K562 (cell line): ENCODE measurements around the gene ALX3. TPM values are rescaled to one million over a fixed set of nuclear protein-coding genes. Genes with fewer than 3 reads are reported as not detected.
A peak's percentile ranks its signal among the peaks of the same experiment; 100 is the strongest.

Experiments used
- ATAC-seq: fragments of 200-7000 bp; cut with Tn5 transposase; 3 replicates; pipeline ENCODE4 v1.9.1; 2020; ENCODE audit warnings: moderate library complexity
- BruUV-seq: library from RNA; stranded (reverse); fragments of 400-500 nt; replicated peaks from 2 replicates; lab custom pipeline; 2021; lab: Mats Ljungman, UMichigan
- CTCF ChIA-PET: fragments of 300-600 bp; formaldehyde crosslinking; extraction: SDS; loops from one replicate; lab custom pipeline; 2021; ENCODE audit warnings: low intra/inter-chr PET ratio; lab: Yijun Ruan, JAX
- POLR2A ChIA-PET: fragments of 300-600, 350-650 bp; sonication (Branson Sonifier 250); formaldehyde crosslinking; extraction: SDS; loops from one replicate; lab custom pipeline; 2021; ENCODE audit warnings: antibody characterized with exemption, inconsistent platforms; lab: Yijun Ruan, JAX
- DNase-seq, 4 experiments: peaks; one replicate each; pipeline versions ENCODE4 v3.0.0 to v3.0.0-alpha.2; 2011 to 2018; ENCODE audit warnings: low spot score in 3 of 4, mixed read lengths in 3 of 4; ENCODE audit errors: extremely low read depth in 1 of 4
- FAIRE-seq: peaks from 2 replicates; lab custom pipeline; 2011; peaks lifted over from hg19 to GRCh38; lab: Jason Lieb, UNC
- H2AFZ ChIP-seq: 2 replicates; pipeline ENCODE4 v1.6.0; 2011; ENCODE audit warnings: low read depth, low read length, control low read depth, inconsistent platforms
- H3K27ac ChIP-seq: fragments of 200-600 bp; 3 replicates; pipeline ENCODE4 v1.8.0; 2011; ENCODE audit warnings: low read depth, mild to moderate bottlenecking, control low read depth, inconsistent platforms, low read length, moderate library complexity, mixed read lengths; ENCODE audit errors: extremely low read depth
- H3K27me3 ChIP-seq, 2 experiments: fragments of 300-600 bp in 1 of 2; 2 replicates in 1 of 2; 3 replicates in 1 of 2; pipeline versions ENCODE4 v1.6.0 to v1.8.0; 2011; ENCODE audit warnings: inconsistent platforms in 2 of 2, low read length in 2 of 2, mild to moderate bottlenecking in 1 of 2, mixed read lengths in 1 of 2, moderate library complexity in 1 of 2; ENCODE audit not compliant: control insufficient read depth in 2 of 2, insufficient read depth in 2 of 2
- H3K36me3 ChIP-seq: fragments of 300-600 bp; 3 replicates; pipeline ENCODE4 v1.8.0; 2011; ENCODE audit warnings: mild to moderate bottlenecking, low read length, inconsistent platforms; ENCODE audit not compliant: control insufficient read depth, insufficient read depth
- H3K4me1 ChIP-seq, 2 experiments: fragments of 200-600 bp in 1 of 2; replicated peaks in 1 of 2; 2 replicates in 1 of 2; 3 replicates in 1 of 2; pipeline versions ENCODE4 v1.5.1 to v1.8.0; 2011; ENCODE audit warnings: inconsistent platforms in 2 of 2, low read length in 2 of 2, mild to moderate bottlenecking in 1 of 2, mixed read lengths in 1 of 2, moderate library complexity in 1 of 2; ENCODE audit not compliant: control insufficient read depth in 2 of 2, insufficient read depth in 2 of 2
- H3K4me2 ChIP-seq: 2 replicates; pipeline ENCODE4 v1.6.1; 2011; ENCODE audit warnings: low read length, control low read depth, inconsistent platforms, mixed read lengths; ENCODE audit not compliant: insufficient read depth
- H3K4me3 ChIP-seq: fragments of 200-600 bp; sonication (generic), shearing (Covaris generic); 2 replicates; pipeline ENCODE4 v1.5.1; 2016; ENCODE audit warnings: control low read depth, inconsistent platforms
- H3K79me2 ChIP-seq: fragments of 200-600 bp; 3 replicates; pipeline ENCODE4 v1.8.0; 2011; ENCODE audit warnings: low read length, inconsistent platforms; ENCODE audit not compliant: control insufficient read depth, insufficient read depth
- H3K9ac ChIP-seq, 2 experiments: 2 replicates each; pipeline versions ENCODE4 v1.6.0 to v1.6.1; 2011; ENCODE audit warnings: low read depth in 2 of 2, low read length in 2 of 2, control low read depth in 1 of 2, inconsistent platforms in 1 of 2, mild to moderate bottlenecking in 1 of 2, mixed read lengths in 1 of 2; ENCODE audit not compliant: insufficient read depth in 1 of 2
- H3K9me1 ChIP-seq: one replicate; pipeline ENCODE4 v1.6.0; 2011; ENCODE audit warnings: inconsistent platforms, mild to moderate bottlenecking, low read length, moderate library complexity; ENCODE audit not compliant: control insufficient read depth, insufficient read depth
- H3K9me3 ChIP-seq: replicated peaks from 2 replicates; pipeline ENCODE4 v1.5.1; 2011; ENCODE audit warnings: low read depth, low read length, inconsistent platforms; ENCODE audit not compliant: control insufficient read depth, insufficient read depth
- H4K20me1 ChIP-seq: replicated peaks from 2 replicates; pipeline ENCODE4 v1.6.1; 2011; ENCODE audit warnings: low read length, inconsistent platforms, mixed read lengths; ENCODE audit not compliant: control insufficient read depth, insufficient read depth
- ASH1L ChIP-seq: fragments of 450-650 bp; IDR thresholded peaks from 2 replicates; pipeline ENCODE4 v1.6.1; 2018; ENCODE audit warnings: borderline replicate concordance, mild to moderate bottlenecking, low read depth; ENCODE audit not compliant: partially characterized antibody
- BRF1 ChIP-seq: IDR thresholded peaks from 3 replicates; pipeline ENCODE4 v1.6.1; 2011; ENCODE audit warnings: borderline replicate concordance, mild to moderate bottlenecking; ENCODE audit not compliant: insufficient read length; ENCODE audit errors: extremely low read depth
- CCAR2 ChIP-seq: fragments of 200-400 bp; formaldehyde crosslinking; IDR thresholded peaks from 2 replicates; pipeline ENCODE4 v1.6.1; 2017; ENCODE audit warnings: mild to moderate bottlenecking, low read depth, low read length
- GTF2A2 ChIP-seq: IDR thresholded peaks from 2 replicates; pipeline ENCODE4 v1.6.1; 2016; ENCODE audit warnings: mild to moderate bottlenecking, missing genetic modification characterization, missing compliant biosample characterization
- HEY1 ChIP-seq: fragments of 250-450 bp; sonication (Bioruptor Pico); IDR thresholded peaks from 2 replicates; pipeline ENCODE4 v1.5.0; 2020; ENCODE audit warnings: mild to moderate bottlenecking, moderate library complexity, borderline replicate concordance
- MCM7 ChIP-seq, 2 experiments: fragments of 450-650 bp; IDR thresholded peaks; 2 replicates each; pipeline ENCODE4 v1.6.1; 2016 to 2018
- MTF1 ChIP-seq: fragments of 250-450 bp; sonication (Bioruptor Pico); IDR thresholded peaks from 2 replicates; pipeline ENCODE4 v1.9.0; 2021; ENCODE audit warnings: moderate library complexity, mild to moderate bottlenecking, inconsistent platforms, borderline replicate concordance
- NR2C1 ChIP-seq, 2 experiments: fragments of 450-650 bp; IDR thresholded peaks; 2 replicates each; pipeline ENCODE4 v1.6.1; 2017; ENCODE audit warnings: mild to moderate bottlenecking in 2 of 2, antibody characterized with exemption in 1 of 2, inconsistent platforms in 1 of 2, missing compliant biosample characterization in 1 of 2, missing genetic modification characterization in 1 of 2
- PRMT5 ChIP-seq: sonication (generic); formaldehyde crosslinking; IDR thresholded peaks from 2 replicates; pipeline ENCODE4 v1.5.0; 2020; ENCODE audit warnings: missing genetic modification reagents
- ZBTB7A ChIP-seq: IDR thresholded peaks from 2 replicates; pipeline ENCODE4 v1.6.1; 2011; ENCODE audit warnings: low read depth, mild to moderate bottlenecking, low read length, moderate library complexity, borderline replicate concordance; ENCODE audit not compliant: control insufficient read depth
- ZFP36 ChIP-seq: fragments of 150-350 bp; IDR thresholded peaks from 2 replicates; pipeline ENCODE4 v1.6.1; 2018; ENCODE audit warnings: low read length, low read depth; ENCODE audit not compliant: partially characterized antibody
- ZNF316 ChIP-seq: fragments of 450-650 bp; IDR thresholded peaks from 2 replicates; pipeline ENCODE4 v1.6.1; 2016
- ZSCAN29 ChIP-seq: fragments of 450-650 bp; IDR thresholded peaks from 2 replicates; pipeline ENCODE4 v1.6.1; 2017
- WGBS: fragments of 100-300 bp; shearing (Covaris generic); methylation state at CpG from one replicate; pipeline ENCODE4 v1.1.6; 2016; ENCODE audit warnings: low coverage, mixed read lengths; ENCODE audit not compliant: insufficient coverage; ENCODE audit errors: missing lambda C conversion rate; 5-methylcytosine and 5-hydroxymethylcytosine counted together
- in situ Hi-C: fragments of 300-500 bp; cut with MboI; formaldehyde crosslinking; loops from 4 replicates; pipeline ENCODE4 v1.15.0; 2018; ENCODE audit warnings: inconsistent platforms, mixed read lengths
- intact Hi-C: fragments of 100-400 bp; cut with micrococcal nuclease; formaldehyde crosslinking; loops from 2 replicates; pipeline ENCODE4 v1.14.2; 2022
- polyA plus RNA-seq, 8 experiments: library from polyadenylated mRNA; depleted of rRNA in 4 of 8; stranded (reverse) in 5 of 8; unstranded in 3 of 8; fragments of >200 nt; fragmentation: Nextera tagmentation in 2 of 8; fragmentation: Illumina TruSeq in 1 of 8; extraction: Ambion mirVana in 2 of 8; extraction: Trizol in 1 of 8; gene quantifications; 2 replicates each; pipeline versions ENCODE4 v1.2.1 to v1.2.3, GENCODE V29; 2011 to 2014; ENCODE audit warnings: inconsistent platforms in 1 of 8, missing spikeins in 1 of 8
- total RNA-seq, 7 experiments: library from RNA; depleted of rRNA in 6 of 7; stranded (reverse); fragments of >200 nt in 6 of 7; fragmentation: Illumina TruSeq in 2 of 7; extraction: Trizol in 2 of 7; gene quantifications; 2 replicates each; pipeline versions ENCODE4 v1.2.1 to v1.2.3, GENCODE V29; 2011 to 2021; ENCODE audit warnings: low replicate concordance in 1 of 7
- TF ChIP-seq, protein P1 (sequence below): sonication (generic); formaldehyde crosslinking; IDR thresholded peaks from 2 replicates; pipeline ENCODE4 v1.8.1; 2022; ENCODE audit warnings: missing genetic modification reagents
- TF ChIP-seq, protein P2 (sequence below): fragments of 200-400 bp; formaldehyde crosslinking; IDR thresholded peaks from 2 replicates; pipeline ENCODE4 v1.6.1; 2017; ENCODE audit warnings: mild to moderate bottlenecking, low read depth, low read length, moderate library complexity
- TF ChIP-seq, protein P3 (sequence below): sonication (generic); formaldehyde crosslinking; IDR thresholded peaks from 2 replicates; pipeline ENCODE4 v1.8.1; 2022; ENCODE audit warnings: missing genetic modification reagents
- TF ChIP-seq, protein P4 (sequence below): fragments of 250-450 bp; sonication (Bioruptor Pico); IDR thresholded peaks from 2 replicates; pipeline ENCODE4 v1.6.1; 2021; ENCODE audit warnings: mild to moderate bottlenecking

ALX3 gene
- total and polyA plus RNA-seq, 9 of the 15 experiments (the other 6 are each of a cell fraction or from before 2014, with no cell fraction given): not detected

DNA sequence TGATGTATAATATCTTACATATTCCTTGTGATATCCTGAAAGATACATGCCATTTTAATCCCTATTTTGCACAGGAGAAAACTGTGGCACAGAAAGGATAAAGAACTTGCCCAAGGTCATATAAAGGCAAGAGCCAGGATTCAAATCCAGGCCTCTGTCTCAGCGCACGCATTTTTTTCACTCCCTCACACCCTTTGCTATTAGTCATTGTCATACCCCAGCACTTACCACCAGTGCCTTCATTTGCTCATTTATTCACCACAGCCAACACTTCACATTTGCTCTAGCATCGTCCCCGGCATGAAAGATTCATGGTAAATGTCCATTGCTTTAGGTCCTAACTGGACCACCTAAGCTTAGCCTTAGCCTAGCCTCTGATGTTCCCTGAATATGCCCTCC is 14.2 kb downstream of the ALX3 start:
- Histone ChIP-seq H3K27ac (no peak overlapping the region), H3K4me3 (no peak overlapping the region), H3K9ac (no peak overlapping the region), H3K4me2 (no peak overlapping the region), H3K79me2 (no peaks in the 10 kb centered on the region), H3K9me3 (no peaks in the 10 kb centered on the region), H3K9me1 (peaks cover 12% of the 10 kb centered on the region), H3K27me3 (no peaks in the 10 kb centered on the region), H3K4me1 (peaks cover 24 to 29% of the 10 kb centered on the region in 2 experiments), H4K20me1 (peaks cover 39% of the 10 kb centered on the region), H2AFZ (no peak overlapping the region), H3K36me3 (peaks cover 71% of the 10 kb centered on the region)
- FAIRE-seq: no peak
- ChIA-PET CTCF (no interaction called here), POLR2A (interaction anchor here (0.6 to 18.1 kb wide), 3 partner anchors 20 to 488 kb away, joined by 3 to 200 read pairs (median 3); partner anchors contain the start of gene STRIP1)
- 87% methylated on average over 4 of the region's 4 CpGs for WGBS
- in situ Hi-C loops (no loop called here), intact Hi-C loops (loop anchor here (10.0 kb wide), 1 partner anchor 409 kb away; no protein-coding TSS in a partner anchor)
- TSS peak; percentile 12 for BruUV-seq
- no peak for DNase-seq
- ATAC-seq: no peak
- TF ChIP-seq ZBTB7A (no peak), MCM7 (IDR thresholded peaks at IDR 0.05) (no peak), ZFP36 (no peak), HEY1 (CRISPR knock-in tag) (no peak), GTF2A2 (tag) (no peak), PRMT5 (CRISPR knock-in tag) (no peak), ZSCAN29 (no peak), BRF1 (no peak), ASH1L (no peak), CCAR2 (no peak), MTF1 (CRISPR knock-in tag) (no peak), ZNF316 (no peak), NR2C1 (IDR thresholded peaks at IDR 0.05) (no peak), NR2C1 (tag; IDR thresholded peaks at IDR 0.05) (no peak)
- TF ChIP-seq, protein P1, sequence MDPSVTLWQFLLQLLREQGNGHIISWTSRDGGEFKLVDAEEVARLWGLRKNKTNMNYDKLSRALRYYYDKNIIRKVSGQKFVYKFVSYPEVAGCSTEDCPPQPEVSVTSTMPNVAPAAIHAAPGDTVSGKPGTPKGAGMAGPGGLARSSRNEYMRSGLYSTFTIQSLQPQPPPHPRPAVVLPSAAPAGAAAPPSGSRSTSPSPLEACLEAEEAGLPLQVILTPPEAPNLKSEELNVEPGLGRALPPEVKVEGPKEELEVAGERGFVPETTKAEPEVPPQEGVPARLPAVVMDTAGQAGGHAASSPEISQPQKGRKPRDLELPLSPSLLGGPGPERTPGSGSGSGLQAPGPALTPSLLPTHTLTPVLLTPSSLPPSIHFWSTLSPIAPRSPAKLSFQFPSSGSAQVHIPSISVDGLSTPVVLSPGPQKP (CRISPR knock-in tag): no peak
- TF ChIP-seq, protein P2, sequence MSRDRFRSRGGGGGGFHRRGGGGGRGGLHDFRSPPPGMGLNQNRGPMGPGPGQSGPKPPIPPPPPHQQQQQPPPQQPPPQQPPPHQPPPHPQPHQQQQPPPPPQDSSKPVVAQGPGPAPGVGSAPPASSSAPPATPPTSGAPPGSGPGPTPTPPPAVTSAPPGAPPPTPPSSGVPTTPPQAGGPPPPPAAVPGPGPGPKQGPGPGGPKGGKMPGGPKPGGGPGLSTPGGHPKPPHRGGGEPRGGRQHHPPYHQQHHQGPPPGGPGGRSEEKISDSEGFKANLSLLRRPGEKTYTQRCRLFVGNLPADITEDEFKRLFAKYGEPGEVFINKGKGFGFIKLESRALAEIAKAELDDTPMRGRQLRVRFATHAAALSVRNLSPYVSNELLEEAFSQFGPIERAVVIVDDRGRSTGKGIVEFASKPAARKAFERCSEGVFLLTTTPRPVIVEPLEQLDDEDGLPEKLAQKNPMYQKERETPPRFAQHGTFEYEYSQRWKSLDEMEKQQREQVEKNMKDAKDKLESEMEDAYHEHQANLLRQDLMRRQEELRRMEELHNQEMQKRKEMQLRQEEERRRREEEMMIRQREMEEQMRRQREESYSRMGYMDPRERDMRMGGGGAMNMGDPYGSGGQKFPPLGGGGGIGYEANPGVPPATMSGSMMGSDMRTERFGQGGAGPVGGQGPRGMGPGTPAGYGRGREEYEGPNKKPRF: no peak
- TF ChIP-seq, protein P3, sequence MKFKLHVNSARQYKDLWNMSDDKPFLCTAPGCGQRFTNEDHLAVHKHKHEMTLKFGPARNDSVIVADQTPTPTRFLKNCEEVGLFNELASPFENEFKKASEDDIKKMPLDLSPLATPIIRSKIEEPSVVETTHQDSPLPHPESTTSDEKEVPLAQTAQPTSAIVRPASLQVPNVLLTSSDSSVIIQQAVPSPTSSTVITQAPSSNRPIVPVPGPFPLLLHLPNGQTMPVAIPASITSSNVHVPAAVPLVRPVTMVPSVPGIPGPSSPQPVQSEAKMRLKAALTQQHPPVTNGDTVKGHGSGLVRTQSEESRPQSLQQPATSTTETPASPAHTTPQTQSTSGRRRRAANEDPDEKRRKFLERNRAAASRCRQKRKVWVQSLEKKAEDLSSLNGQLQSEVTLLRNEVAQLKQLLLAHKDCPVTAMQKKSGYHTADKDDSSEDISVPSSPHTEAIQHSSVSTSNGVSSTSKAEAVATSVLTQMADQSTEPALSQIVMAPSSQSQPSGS (CRISPR knock-in tag): no peak
- TF ChIP-seq, protein P4, sequence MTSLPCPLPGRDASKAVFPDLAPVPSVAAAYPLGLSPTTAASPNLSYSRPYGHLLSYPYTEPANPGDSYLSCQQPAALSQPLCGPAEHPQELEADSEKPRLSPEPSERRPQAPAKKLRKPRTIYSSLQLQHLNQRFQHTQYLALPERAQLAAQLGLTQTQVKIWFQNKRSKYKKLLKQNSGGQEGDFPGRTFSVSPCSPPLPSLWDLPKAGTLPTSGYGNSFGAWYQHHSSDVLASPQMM: no peak
